Measurements from ENCODE around the gene NBL1. TPM values are rescaled to one million over a fixed set of nuclear protein-coding genes. Genes with fewer than 3 reads are reported as not detected.

The NBL1 gene
- total and polyA plus RNA-seq, 4 experiments from 2014 or later = 8.9 to 24.6 (median 17.4) TPM

- Mint-ChIP-seq H3K27ac (peak overlapping the region in 5 of 7 donors; percentile 0 to 82 (median 46)), H3K27me3 (no peaks in the 10 kb centered on the region), H3K4me3 (peak overlapping the region in 1 of 8 donors; percentile 26), H3K9me3 (peaks cover 0 to 2% (median 0%) of the 10 kb centered on the region in 8 donors), H3K36me3 (peaks cover 12 to 38% of the 10 kb centered on the region in 2 donors), H3K4me1 (peaks cover 19 to 46% (median 29%) of the 10 kb centered on the region in 4 donors)
- intact Hi-C loops (cut with micrococcal nuclease) = no loop called here
- no peaks in the 10 kb centered on the region for H3K9me3 ChIP-seq (ENCODE audit: control insufficient read depth in 1 of 2, low read length in 2 of 2)
- H3K36me3 ChIP-seq (ENCODE audit: insufficient read depth, low read length) = peaks cover 8% of the 10 kb centered on the region
- ChIA-PET POLR2A (ENCODE audit: partially characterized antibody) (interaction anchor here (1.1 to 1.5 kb wide), 3 partner anchors 12 to 128 kb away, joined by 4 to 6 read pairs (median 5); partner anchors contain the start of gene CAPZB), CTCF (ENCODE audit: partially characterized antibody) (interaction anchor here (0.6 to 1.4 kb wide), 3 partner anchors 30 to 190 kb away, joined by 4 read pairs; no protein-coding TSS in a partner anchor)
- no peaks in the 10 kb centered on the region for H3K27me3 ChIP-seq (ENCODE audit: insufficient read depth, low read length)
- H3K4me3 ChIP-seq (ENCODE audit: low read length in 2 of 2) = no peak overlapping the region
- H3K27ac ChIP-seq (ENCODE audit: low read depth, low read length) = no peak overlapping the region
- H3K4me1 ChIP-seq (ENCODE audit: insufficient read depth, low read length) = no peaks in the 10 kb centered on the region
- DNase-seq = no peak
Observed at GRCh38 chr1:19613171-19613703, 30.9 kb upstream of the NBL1 start.

DNA sequence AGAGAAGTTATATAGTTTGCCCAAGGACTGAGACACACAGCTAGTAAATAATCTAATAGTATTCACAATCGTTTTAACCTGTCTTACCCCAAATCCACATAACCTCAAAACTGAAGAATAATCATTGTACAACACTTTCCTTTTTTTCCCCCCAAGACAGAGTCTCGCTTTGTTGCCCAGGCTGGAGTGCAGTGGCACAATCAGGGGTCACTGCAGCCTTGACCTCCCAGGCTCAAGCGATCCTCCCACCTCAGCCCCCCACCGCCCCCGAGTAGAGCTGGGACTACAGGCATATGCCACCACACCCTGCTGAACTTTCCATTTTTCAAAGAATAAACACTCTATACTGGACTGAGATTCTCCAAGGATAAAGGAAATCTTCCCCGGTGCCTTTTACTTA is 28.7 kb upstream of the NBL1 start:
- Histone ChIP-seq H3K9me3 (ENCODE audit: control insufficient read depth in 1 of 2, low read length in 2 of 2) (no peaks in the 10 kb centered on the region), H3K27ac (ENCODE audit: low read depth, low read length) (no peak overlapping the region), H3K36me3 (ENCODE audit: insufficient read depth, low read length) (peaks cover 8% of the 10 kb centered on the region), H3K27me3 (ENCODE audit: insufficient read depth, low read length) (no peaks in the 10 kb centered on the region), H3K4me1 (ENCODE audit: insufficient read depth, low read length) (no peaks in the 10 kb centered on the region), H3K4me3 (ENCODE audit: low read length in 2 of 2) (no peak overlapping the region)
- peak overlapping the region in 2 of 7 donors; percentile 23 to 76 for H3K27ac Mint-ChIP-seq
- peaks cover 12 to 41% of the 10 kb centered on the region in 2 donors for H3K36me3 Mint-ChIP-seq
- peaks cover 17 to 47% (median 33%) of the 10 kb centered on the region in 4 donors for H3K4me1 Mint-ChIP-seq
- CTCF ChIA-PET (ENCODE audit: partially characterized antibody) = interaction anchor here (0.9 to 1.6 kb wide), 3 partner anchors 25 to 305 kb away, joined by 3 read pairs; no protein-coding TSS in a partner anchor
- H3K4me3 Mint-ChIP-seq = no peak overlapping the region
- H3K27me3 Mint-ChIP-seq = no peaks in the 10 kb centered on the region
- intact Hi-C loops (cut with micrococcal nuclease) = no loop called here
- POLR2A ChIA-PET (ENCODE audit: partially characterized antibody) = interaction anchor here (1.5 kb wide), 1 partner anchor 18 kb away, joined by 4 read pairs; a partner anchor contains a TSS
- H3K9me3 Mint-ChIP-seq = peaks cover 0 to 2% (median 0%) of the 10 kb centered on the region in 8 donors
- no peak for DNase-seq

DNA sequence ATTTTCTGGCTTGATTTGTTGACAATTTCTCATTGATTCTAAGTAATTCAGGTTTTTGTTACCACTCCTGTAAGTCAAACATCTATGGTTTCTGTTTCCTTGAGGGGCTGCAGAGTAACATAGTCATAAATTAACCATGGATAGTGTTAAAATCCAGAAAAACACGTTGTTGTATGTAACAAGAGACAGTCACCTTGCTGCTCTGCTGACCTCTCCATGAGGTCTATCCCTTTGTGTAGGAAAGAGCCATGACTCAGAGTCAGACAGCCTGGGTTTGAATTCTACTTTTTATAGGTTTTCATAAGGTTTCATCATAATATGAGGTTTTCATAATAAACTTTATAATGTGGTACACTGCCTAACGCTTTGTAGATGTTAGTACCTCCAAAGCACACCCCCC is 27.6 kb upstream of the NBL1 start:
- H3K36me3 ChIP-seq (ENCODE audit: insufficient read depth, low read length) = peaks cover 8% of the 10 kb centered on the region
- no peak overlapping the region for H3K4me3 ChIP-seq (ENCODE audit: low read length in 2 of 2)
- Mint-ChIP-seq H3K27me3 (no peaks in the 10 kb centered on the region), H3K27ac (no peak overlapping the region), H3K4me3 (no peak overlapping the region), H3K36me3 (peaks cover 12 to 46% of the 10 kb centered on the region in 2 donors), H3K9me3 (peaks cover 0 to 2% (median 0%) of the 10 kb centered on the region in 8 donors), H3K4me1 (peaks cover 17 to 58% (median 35%) of the 10 kb centered on the region in 4 donors)
- ChIA-PET POLR2A (ENCODE audit: partially characterized antibody) (interaction anchor here (1.5 kb wide), 1 partner anchor 19 kb away, joined by 4 read pairs; a partner anchor contains a TSS), CTCF (ENCODE audit: partially characterized antibody) (interaction anchor here (1.6 to 2.4 kb wide), 2 partner anchors 24 to 45 kb away, joined by 3 to 7 read pairs; no protein-coding TSS in a partner anchor)
- H3K27ac ChIP-seq (ENCODE audit: low read depth, low read length) = no peak overlapping the region
- no peaks in the 10 kb centered on the region for H3K27me3 ChIP-seq (ENCODE audit: insufficient read depth, low read length)
- DNase-seq = no peak
- H3K4me1 ChIP-seq (ENCODE audit: insufficient read depth, low read length) = no peaks in the 10 kb centered on the region
- intact Hi-C loops (cut with micrococcal nuclease) = no loop called here
- no peaks in the 10 kb centered on the region for H3K9me3 ChIP-seq (ENCODE audit: control insufficient read depth in 1 of 2, low read length in 2 of 2)

- ChIA-PET CTCF (ENCODE audit: partially characterized antibody) (interaction anchor here (1.6 to 2.4 kb wide), 3 partner anchors 23 to 44 kb away, joined by 3 to 7 read pairs (median 4); no protein-coding TSS in a partner anchor), POLR2A (ENCODE audit: partially characterized antibody) (no interaction called here)
- no peaks in the 10 kb centered on the region for H3K4me1 ChIP-seq (ENCODE audit: insufficient read depth, low read length)
- no peak for DNase-seq
- Mint-ChIP-seq H3K36me3 (peaks cover 12 to 49% of the 10 kb centered on the region in 2 donors), H3K9me3 (peaks cover 0 to 2% (median 0%) of the 10 kb centered on the region in 8 donors), H3K4me1 (peaks cover 19 to 58% (median 35%) of the 10 kb centered on the region in 4 donors), H3K4me3 (no peak overlapping the region), H3K27ac (no peak overlapping the region), H3K27me3 (no peaks in the 10 kb centered on the region)
- H3K27ac ChIP-seq (ENCODE audit: low read depth, low read length) = no peak overlapping the region
- H3K36me3 ChIP-seq (ENCODE audit: insufficient read depth, low read length) = peaks cover 8% of the 10 kb centered on the region
- no peaks in the 10 kb centered on the region for H3K9me3 ChIP-seq (ENCODE audit: control insufficient read depth in 1 of 2, low read length in 2 of 2)
- H3K27me3 ChIP-seq (ENCODE audit: insufficient read depth, low read length) = no peaks in the 10 kb centered on the region
- intact Hi-C loops (cut with micrococcal nuclease) = no loop called here
- no peak overlapping the region for H3K4me3 ChIP-seq (ENCODE audit: low read length in 2 of 2)
Observed at GRCh38 chr1:19617376-19617775, 26.7 kb upstream of the NBL1 start.

GRCh38 chr1:19618428-19618827 is 25.7 kb upstream of the NBL1 start:
- Histone ChIP-seq H3K36me3 (ENCODE audit: insufficient read depth, low read length) (peaks cover 12% of the 10 kb centered on the region), H3K4me3 (ENCODE audit: low read length in 2 of 2) (no peak overlapping the region), H3K27ac (ENCODE audit: low read depth, low read length) (no peak overlapping the region), H3K27me3 (ENCODE audit: insufficient read depth, low read length) (no peaks in the 10 kb centered on the region), H3K4me1 (ENCODE audit: insufficient read depth, low read length) (no peaks in the 10 kb centered on the region), H3K9me3 (ENCODE audit: control insufficient read depth in 1 of 2, low read length in 2 of 2) (no peaks in the 10 kb centered on the region)
- peaks cover 17 to 52% of the 10 kb centered on the region in 2 donors for H3K36me3 Mint-ChIP-seq
- H3K27ac Mint-ChIP-seq = no peak overlapping the region
- no peaks in the 10 kb centered on the region for H3K27me3 Mint-ChIP-seq
- intact Hi-C loops (cut with micrococcal nuclease) = no loop called here
- ChIA-PET POLR2A (ENCODE audit: partially characterized antibody) (interaction anchor here (1.0 to 1.2 kb wide), 2 partner anchors 22 to 26 kb away, joined by 3 read pairs; partner anchors contain the start of gene NBL1), CTCF (ENCODE audit: partially characterized antibody) (interaction anchor here (0.9 to 2.4 kb wide), 3 partner anchors 33 to 43 kb away, joined by 3 to 7 read pairs (median 4); no protein-coding TSS in a partner anchor)
- no peak for DNase-seq
- peaks cover 13 to 52% (median 28%) of the 10 kb centered on the region in 4 donors for H3K4me1 Mint-ChIP-seq
- H3K9me3 Mint-ChIP-seq = peaks cover 0 to 2% (median 0%) of the 10 kb centered on the region in 8 donors
- H3K4me3 Mint-ChIP-seq = no peak overlapping the region

DNA sequence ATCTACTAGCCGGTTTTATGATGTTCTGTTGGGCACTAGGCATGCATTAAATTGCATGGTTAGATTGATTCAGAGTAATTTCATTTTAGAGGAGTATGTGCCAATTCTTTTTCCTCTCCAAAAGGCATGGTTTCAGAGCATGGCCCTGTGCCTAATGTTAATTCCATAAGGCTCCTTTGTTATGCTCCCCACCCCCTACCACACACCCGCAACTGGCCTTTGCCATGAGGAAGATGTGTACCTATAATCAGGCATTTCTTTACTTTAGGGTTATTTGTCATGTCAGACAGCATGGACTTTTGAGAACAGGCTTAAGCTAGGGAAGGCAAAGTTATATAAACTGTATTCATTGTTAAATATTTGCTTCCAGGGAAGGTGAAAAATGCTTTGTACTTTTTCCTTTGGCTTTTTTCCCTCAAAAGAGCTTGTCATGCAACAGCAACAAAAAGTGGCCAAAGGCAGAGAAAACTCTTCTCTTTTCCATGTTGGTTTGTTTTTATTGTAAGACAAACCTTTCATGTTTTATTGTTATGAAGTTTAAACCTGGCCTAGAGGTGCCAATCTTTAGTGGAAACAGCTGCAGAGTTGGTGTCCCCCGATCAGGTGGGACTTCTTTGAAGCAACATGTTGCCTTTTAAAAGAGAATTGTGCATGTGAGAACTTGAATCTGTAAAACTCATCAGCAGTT is 24.3 kb upstream of the NBL1 start:
- no peak for DNase-seq
- Mint-ChIP-seq H3K4me1 (peaks cover 11 to 40% (median 22%) of the 10 kb centered on the region in 4 donors), H3K4me3 (no peak overlapping the region), H3K36me3 (peaks cover 21 to 55% of the 10 kb centered on the region in 2 donors), H3K27me3 (no peaks in the 10 kb centered on the region), H3K9me3 (peaks cover 0 to 2% (median 0%) of the 10 kb centered on the region in 8 donors), H3K27ac (peak overlapping the region in 1 of 7 donors; percentile 37)
- ChIA-PET CTCF (ENCODE audit: partially characterized antibody) (interaction anchor here (1.1 to 1.2 kb wide), 2 partner anchors 19 to 34 kb away, joined by 3 read pairs; no protein-coding TSS in a partner anchor), POLR2A (ENCODE audit: partially characterized antibody) (interaction anchor here (1.0 to 1.5 kb wide), 2 partner anchors 19 to 23 kb away, joined by 3 read pairs; a partner anchor contains a TSS)
- intact Hi-C loops (cut with micrococcal nuclease) = no loop called here
- Histone ChIP-seq H3K4me1 (ENCODE audit: insufficient read depth, low read length) (no peaks in the 10 kb centered on the region), H3K36me3 (ENCODE audit: insufficient read depth, low read length) (peaks cover 18% of the 10 kb centered on the region), H3K4me3 (ENCODE audit: low read length in 2 of 2) (no peak overlapping the region), H3K9me3 (ENCODE audit: control insufficient read depth in 1 of 2, low read length in 2 of 2) (no peaks in the 10 kb centered on the region), H3K27me3 (ENCODE audit: insufficient read depth, low read length) (no peaks in the 10 kb centered on the region), H3K27ac (ENCODE audit: low read depth, low read length) (no peak overlapping the region)

DNA sequence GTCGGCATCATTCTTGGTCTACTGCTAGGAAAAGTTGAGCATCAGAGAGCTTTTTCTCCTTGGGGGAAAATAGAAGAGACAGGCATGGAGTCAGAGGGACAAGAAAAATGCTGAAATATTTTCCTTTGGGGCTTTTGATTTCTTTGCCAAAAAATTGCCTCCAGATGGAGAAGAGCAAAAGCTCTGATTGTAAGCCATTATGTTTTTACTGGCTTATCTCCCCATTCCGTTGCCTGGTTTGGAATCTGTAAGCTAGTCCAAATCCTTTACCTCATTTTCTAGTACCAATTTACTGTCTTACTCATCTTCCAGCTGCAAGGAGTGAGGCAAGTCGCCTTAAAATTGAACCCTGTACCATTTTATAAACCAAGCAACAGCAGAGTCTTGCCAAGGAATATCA is 23.3 kb upstream of the NBL1 start:
- CTCF ChIA-PET (ENCODE audit: partially characterized antibody) = interaction anchor here (1.1 to 1.2 kb wide), 2 partner anchors 19 to 33 kb away, joined by 3 read pairs; no protein-coding TSS in a partner anchor
- H3K27me3 Mint-ChIP-seq = no peaks in the 10 kb centered on the region
- H3K27me3 ChIP-seq (ENCODE audit: insufficient read depth, low read length) = no peaks in the 10 kb centered on the region
- intact Hi-C loops (cut with micrococcal nuclease) = no loop called here
- no peaks in the 10 kb centered on the region for H3K4me1 ChIP-seq (ENCODE audit: insufficient read depth, low read length)
- H3K36me3 ChIP-seq (ENCODE audit: insufficient read depth, low read length) = peaks cover 20% of the 10 kb centered on the region
- H3K4me3 ChIP-seq (ENCODE audit: low read length in 2 of 2) = no peak overlapping the region
- no peak for DNase-seq
- H3K27ac Mint-ChIP-seq = peak overlapping the region in 1 of 7 donors; percentile 3
- no peaks in the 10 kb centered on the region for H3K9me3 ChIP-seq (ENCODE audit: control insufficient read depth in 1 of 2, low read length in 2 of 2)
- H3K27ac ChIP-seq (ENCODE audit: low read depth, low read length) = no peak overlapping the region
- POLR2A ChIA-PET (ENCODE audit: partially characterized antibody) = interaction anchor here (0.6 kb wide), 1 partner anchor 1489 kb away, joined by 3 read pairs; no protein-coding TSS in a partner anchor
- no peak overlapping the region for H3K4me3 Mint-ChIP-seq
- peaks cover 7 to 34% (median 15%) of the 10 kb centered on the region in 4 donors for H3K4me1 Mint-ChIP-seq
- peaks cover 20 to 56% of the 10 kb centered on the region in 2 donors for H3K36me3 Mint-ChIP-seq
- H3K9me3 Mint-ChIP-seq = no peaks in the 10 kb centered on the region

Data from CD4-positive, alpha-beta memory T cell (primary cell).